ENCODE data around the gene SPATS1. TPM values are rescaled to one million over a fixed set of nuclear protein-coding genes. Genes with fewer than 3 reads are reported as not detected.
"Not testable (repeated sequence)": the region's sequence is repeated elsewhere in the genome, so short reads cannot be mapped to it uniquely, and the experiment has no call there.

The SPATS1 gene
- total RNA-seq, 1 donor from 2014 or later = not detected

DNA sequence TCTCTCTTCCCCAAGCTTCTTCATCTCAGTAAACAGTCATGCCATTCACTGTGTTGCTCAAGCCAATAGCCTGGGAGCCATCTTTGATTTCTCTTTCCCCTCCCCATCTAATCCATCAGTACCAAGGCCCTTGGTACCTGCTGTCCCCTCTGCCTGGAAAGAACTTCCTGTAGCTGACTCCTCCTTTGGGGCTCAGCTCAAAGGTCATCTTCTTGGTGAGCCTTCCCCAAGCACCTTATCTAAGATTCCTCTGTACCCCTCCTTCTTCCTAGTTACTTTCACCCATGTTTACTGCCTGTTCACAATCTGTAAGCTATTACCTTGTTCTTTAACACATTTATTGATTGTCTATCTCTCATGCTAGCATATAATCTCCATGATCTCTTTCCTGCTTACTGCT, 32.8 kb upstream of the SPATS1 start:
- intact Hi-C loops (cut with DNase I) = no loop called here
- ATAC-seq = no peak
- no peak for DNase-seq (ENCODE audit: low spot score)

DNA sequence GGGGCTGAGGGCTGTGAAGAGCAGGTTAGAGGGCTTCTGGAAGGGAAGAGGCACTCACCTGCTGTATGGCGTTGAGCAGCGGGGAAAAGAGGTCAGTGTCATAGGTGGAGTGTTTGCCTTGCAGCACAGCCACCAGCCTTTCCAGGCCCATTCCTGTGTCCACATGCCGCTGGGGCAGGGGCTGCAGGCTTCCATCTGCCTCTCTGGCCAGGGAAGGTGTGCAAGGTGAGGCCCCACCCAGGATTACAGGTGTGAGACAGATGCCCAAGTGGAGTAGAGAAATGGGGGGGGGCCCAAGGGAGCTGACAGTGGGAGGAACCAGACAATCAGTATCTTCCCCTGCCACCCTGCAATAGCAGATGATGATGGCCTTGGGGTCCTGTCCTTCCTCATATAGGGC, 32.2 kb upstream of the SPATS1 start:
- ATAC-seq = no peak
- no peak for DNase-seq (ENCODE audit: low spot score)
- intact Hi-C loops (cut with DNase I) = no loop called here

DNA sequence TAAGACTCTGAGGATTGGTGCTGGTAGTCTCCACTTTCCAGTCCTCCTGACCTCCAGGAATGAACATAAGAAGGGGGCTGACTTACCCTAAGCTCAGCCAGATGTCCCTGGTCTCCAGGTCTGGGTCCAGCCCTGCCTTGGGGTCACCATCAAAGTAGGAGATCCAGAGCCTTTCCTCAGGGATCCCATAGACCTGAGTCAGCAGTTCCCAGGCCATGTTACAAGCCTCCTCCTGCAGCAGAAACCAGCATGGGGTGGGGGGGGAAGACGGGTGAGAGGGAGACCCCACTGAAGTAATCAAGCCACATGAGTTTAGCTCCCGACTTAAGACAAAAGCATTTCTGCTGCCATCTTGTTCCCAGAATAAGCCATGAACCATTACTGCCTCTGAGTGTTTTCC, 31.1 kb upstream of the SPATS1 start:
- DNase-seq (ENCODE audit: low spot score) = no peak
- ATAC-seq = no peak

GRCh38 chr6:44311767-44312166, 30.7 kb upstream of the SPATS1 start:
- ATAC-seq (no peak), DNase-seq (ENCODE audit: low spot score) (no peak)
- intact Hi-C loops (cut with DNase I) = no loop called here

More for the DNA sequence above, 31.1 kb upstream of the SPATS1 start:
- intact Hi-C loops (cut with DNase I) = no loop called here

GRCh38 chr6:44312901-44313788, 29.3 kb upstream of the SPATS1 start, which contains the start of gene AARS2:
Gene AARS2 (minus strand): TSS chr6:44313347. CDS start chr6:44313323, 24 bp downstream.
- ATAC-seq = peak; percentile 95
- DNase-seq (ENCODE audit: low spot score) = peak; percentile 92
- intact Hi-C loops (cut with DNase I) = no loop called here

- ATAC-seq = not testable (repeated sequence)
Observed at GRCh38 chr6:44314657-44315056, 27.8 kb upstream of the SPATS1 start.

GRCh38 chr6:44315516-44315915, 26.9 kb upstream of the SPATS1 start:
- intact Hi-C loops (cut with DNase I) = no loop called here
- no peak for DNase-seq (ENCODE audit: low spot score)
- no peak for ATAC-seq

More at GRCh38 chr6:44314657-44315056, 27.8 kb upstream of the SPATS1 start:
- DNase-seq (ENCODE audit: low spot score); intact Hi-C loops (cut with DNase I): not testable (repeated sequence)

GRCh38 chr6:44315951-44316350, 26.5 kb upstream of the SPATS1 start:
- DNase-seq (ENCODE audit: low spot score) = no peak
- intact Hi-C loops (cut with DNase I) = no loop called here
- ATAC-seq = no peak

DNA sequence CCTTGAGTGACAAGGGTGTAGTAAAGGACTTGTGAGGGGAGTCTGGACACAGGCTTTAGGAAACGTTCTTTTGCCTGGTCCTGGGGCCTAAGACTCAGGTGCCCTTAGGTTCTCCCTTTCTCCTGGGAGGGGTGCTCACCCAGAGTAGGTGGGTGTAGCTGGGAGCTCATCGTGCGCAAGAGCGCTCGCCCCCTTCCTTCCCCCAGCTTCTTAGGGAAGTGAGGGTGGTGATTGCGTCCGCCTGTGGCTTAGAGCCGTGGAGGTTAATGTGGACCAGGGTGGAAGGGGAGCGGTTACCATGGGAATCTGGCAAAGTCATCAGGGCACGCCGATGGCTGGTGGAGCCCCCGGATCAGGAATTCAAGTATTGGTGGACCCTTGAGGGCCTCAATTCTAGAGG, 26.0 kb upstream of the SPATS1 start:
- no peak for DNase-seq (ENCODE audit: low spot score)
- no peak for ATAC-seq
- intact Hi-C loops (cut with DNase I) = no loop called here

DNA sequence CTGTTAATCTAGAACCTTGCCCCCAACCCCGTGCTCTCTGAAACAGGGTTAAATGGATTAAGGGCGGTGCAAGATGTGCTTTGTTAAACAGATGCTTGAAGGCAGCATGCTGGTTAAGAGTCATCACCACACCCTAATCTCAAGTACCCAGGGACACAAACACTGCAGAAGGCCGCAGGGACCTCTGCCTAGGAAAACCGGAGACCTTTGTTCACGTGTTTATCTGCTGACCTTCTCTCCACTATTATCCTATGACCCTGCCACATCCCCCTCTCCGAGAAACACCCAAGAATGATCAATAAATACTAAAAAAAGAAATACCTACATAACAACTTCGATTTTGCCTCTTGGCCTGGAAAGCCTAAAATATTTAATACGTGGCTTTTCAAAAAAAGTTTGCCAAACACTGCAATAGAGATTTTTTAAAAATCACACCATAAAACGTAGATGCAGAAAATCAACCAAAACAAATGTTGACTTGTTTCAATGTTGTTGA, 25.3 kb upstream of the SPATS1 start:
- intact Hi-C loops (cut with DNase I); ATAC-seq; DNase-seq (ENCODE audit: low spot score): not testable (repeated sequence)

DNA sequence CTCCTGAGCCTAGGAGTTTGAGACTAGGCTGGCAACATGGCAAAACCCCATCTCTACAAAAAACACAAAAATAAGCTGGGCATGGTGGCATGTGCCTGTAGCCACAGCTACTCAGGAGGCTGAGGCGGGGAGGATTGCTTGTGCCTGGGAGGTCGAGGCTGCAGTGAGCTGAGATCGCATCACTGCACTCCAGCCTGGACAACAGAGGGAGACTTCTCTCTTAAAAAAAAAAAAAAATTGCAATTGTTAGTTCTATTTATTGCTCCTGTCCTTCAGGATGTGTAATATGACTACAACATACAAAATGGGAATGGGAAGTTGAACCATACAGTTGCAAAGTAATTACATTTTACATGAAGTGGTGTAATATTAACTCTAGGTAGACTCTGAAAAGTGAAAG, 21.2 kb upstream of the SPATS1 start:
- intact Hi-C loops (cut with DNase I) = loop anchor here (10.0 kb wide), 1 partner anchor 1374 kb away; no protein-coding TSS in a partner anchor
- DNase-seq (ENCODE audit: low spot score) = no peak
- ATAC-seq = no peak

GRCh38 chr6:44327096-44327495, 15.4 kb upstream of the SPATS1 start:
- no peak for ATAC-seq
- no peak for DNase-seq (ENCODE audit: low spot score)
- intact Hi-C loops (cut with DNase I) = loop anchor here (10.0 kb wide), 1 partner anchor 1368 kb away; no protein-coding TSS in a partner anchor

DNA sequence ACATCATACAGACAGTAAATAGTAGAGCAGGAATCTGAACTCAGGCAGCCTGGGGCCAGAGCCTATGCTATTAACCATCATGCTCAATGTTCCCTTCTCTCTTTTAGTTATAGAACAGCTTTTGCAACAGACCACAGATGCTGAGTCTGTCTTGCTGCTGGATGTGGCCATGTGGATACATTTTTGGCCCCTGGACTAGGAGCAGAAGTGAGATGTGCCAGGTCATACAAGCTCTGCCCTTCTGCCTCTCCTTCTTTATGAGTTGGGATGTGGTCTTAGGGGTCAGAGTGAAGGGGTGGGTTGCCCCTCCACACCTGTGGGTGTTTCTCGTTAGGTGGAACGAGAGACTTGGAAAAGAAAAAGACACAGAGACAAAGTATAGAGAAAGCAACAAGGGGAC, 14.7 kb upstream of the SPATS1 start:
- no peak for ATAC-seq
- DNase-seq (ENCODE audit: low spot score) = no peak
- intact Hi-C loops (cut with DNase I) = loop anchor here (10.0 kb wide), 1 partner anchor 1367 kb away; no protein-coding TSS in a partner anchor

GRCh38 chr6:44328203-44328602, 14.2 kb upstream of the SPATS1 start:
- ATAC-seq; DNase-seq (ENCODE audit: low spot score): not testable (repeated sequence)
- intact Hi-C loops (cut with DNase I) = loop anchor here (10.0 kb wide), 1 partner anchor 1367 kb away; no protein-coding TSS in a partner anchor

DNA sequence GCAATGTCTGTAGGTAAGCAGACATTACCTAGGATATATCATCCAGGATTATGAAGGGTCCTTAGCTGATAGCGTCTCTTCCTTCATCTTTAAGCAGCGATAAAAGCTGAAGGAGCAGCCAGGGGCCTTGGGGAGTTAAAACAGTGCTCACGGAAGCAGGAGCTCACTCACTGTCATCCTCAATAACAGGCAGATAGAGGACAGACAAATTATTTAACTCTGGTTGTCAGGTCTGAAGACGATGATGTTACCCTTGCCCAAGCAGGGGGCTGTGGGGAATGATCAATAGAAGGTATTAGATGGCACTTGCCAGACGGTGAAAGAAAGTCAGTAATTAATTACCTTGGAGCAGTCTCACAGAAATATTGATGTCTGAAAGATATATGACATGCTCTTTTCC, 12.6 kb upstream of the SPATS1 start:
- ATAC-seq (no peak), DNase-seq (ENCODE audit: low spot score) (no peak)
- intact Hi-C loops (cut with DNase I) = loop anchor here (5.0 to 10.0 kb wide), 2 partner anchors 1228 to 1365 kb away; no protein-coding TSS in a partner anchor

DNA sequence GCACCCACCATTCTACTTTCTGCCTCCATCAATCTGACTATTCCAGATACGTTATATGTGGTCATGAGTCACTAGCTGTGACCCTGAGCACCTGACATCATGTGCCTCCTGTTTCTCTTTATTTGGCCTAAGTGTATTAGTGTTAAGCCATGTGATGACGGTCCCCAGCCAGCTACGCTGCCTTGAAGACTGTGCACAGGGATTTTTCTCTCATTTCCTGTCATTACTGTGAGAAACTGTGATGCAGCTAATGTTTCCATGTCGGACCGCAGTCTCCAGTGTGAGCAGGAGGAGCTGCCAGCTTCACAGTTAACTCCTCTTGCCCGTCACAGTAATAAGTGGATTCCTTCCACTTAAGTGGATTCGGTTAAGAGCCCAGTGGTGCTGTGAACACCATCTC, 9.9 kb upstream of the SPATS1 start:
- DNase-seq (ENCODE audit: low spot score) = no peak
- no peak for ATAC-seq
- intact Hi-C loops (cut with DNase I) = loop anchor here (5.0 kb wide), 1 partner anchor 1230 kb away; no protein-coding TSS in a partner anchor

DNA sequence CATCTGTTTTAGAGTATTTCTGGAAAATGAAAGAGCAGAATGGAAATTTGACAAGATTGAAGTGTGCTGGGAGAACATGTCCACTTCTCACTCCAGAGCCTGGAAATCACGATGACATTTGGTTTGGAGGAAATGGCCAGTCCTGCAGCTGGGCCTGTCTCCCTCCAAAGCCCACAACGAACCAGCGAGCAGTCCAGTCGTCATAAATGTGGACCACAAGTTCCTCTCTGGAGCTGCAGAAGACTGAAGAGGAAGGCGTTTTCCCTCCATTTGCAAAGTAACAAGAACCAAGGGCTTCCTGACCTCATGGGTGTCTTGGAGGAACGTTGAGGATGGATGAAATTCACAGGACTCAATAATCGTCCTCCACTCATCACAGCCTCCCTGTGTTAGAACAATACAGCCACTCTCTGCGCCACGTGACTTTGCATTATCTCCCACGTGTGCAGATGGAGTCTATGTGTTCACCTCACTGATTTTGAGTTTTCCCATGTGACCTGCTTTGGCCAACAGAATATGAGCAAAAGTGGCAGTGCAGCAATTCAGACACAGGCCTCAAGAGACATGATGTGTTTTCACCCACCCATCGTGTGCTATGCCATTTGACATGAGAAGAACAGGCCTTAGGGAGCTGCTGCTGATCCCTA, 9.1 kb upstream of the SPATS1 start:
- ATAC-seq = peak; percentile 48
- intact Hi-C loops (cut with DNase I) = loop anchor here (5.0 kb wide), 1 partner anchor 1231 kb away; no protein-coding TSS in a partner anchor
- no peak for DNase-seq (ENCODE audit: low spot score)

DNA sequence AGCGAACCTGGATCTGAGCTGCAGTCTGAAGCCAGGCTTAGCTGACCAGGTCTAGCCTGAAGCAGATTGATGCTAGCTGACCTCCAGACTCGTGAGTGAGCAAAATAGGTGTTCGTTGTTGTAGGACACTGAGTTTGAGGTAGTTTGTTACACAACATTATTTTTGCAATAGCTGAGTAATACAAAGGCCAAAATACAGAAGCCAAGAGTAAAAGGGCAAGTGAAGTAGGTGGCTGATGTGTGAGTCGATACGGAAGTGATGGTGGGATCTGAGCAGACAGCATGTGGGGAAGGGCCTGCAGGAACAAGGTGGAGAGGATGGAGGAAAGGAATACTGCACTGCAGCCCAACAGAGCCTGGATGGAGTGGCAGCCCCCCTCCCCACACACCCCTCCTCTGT, 8.5 kb upstream of the SPATS1 start:
- intact Hi-C loops (cut with DNase I) = loop anchor here (5.0 kb wide), 1 partner anchor 1232 kb away; no protein-coding TSS in a partner anchor
- no peak for ATAC-seq
- no peak for DNase-seq (ENCODE audit: low spot score)

- DNase-seq (ENCODE audit: low spot score) = no peak
- intact Hi-C loops (cut with DNase I) = no loop called here
- no peak for ATAC-seq
Observed at GRCh38 chr6:44335631-44336030, 6.8 kb upstream of the SPATS1 start.

All from sciatic nerve (tissue), 2 donors.